ENCODE results near the gene PRSS8.

DNA sequence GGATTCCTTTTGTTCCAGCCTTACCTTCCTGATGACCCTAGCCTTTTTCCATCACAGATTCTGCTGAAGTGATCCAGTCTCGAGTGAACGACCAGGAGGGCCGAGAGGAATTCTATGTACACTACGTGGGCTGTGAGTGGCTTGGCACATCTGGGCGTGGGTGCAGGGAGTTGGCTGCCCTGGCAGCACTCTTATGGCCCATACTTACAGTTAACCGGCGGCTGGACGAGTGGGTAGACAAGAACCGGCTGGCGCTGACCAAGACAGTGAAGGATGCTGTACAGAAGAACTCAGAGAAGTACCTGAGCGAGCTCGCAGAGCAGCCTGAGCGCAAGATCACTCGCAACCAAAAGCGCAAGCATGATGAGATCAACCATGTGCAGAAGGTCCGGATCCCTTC, 15.4 kb downstream of the PRSS8 start:
- TF ChIP-seq POLR2A (IDR thresholded peaks at IDR 0.05), result no peak
- TF ChIP-seq, protein P1, sequence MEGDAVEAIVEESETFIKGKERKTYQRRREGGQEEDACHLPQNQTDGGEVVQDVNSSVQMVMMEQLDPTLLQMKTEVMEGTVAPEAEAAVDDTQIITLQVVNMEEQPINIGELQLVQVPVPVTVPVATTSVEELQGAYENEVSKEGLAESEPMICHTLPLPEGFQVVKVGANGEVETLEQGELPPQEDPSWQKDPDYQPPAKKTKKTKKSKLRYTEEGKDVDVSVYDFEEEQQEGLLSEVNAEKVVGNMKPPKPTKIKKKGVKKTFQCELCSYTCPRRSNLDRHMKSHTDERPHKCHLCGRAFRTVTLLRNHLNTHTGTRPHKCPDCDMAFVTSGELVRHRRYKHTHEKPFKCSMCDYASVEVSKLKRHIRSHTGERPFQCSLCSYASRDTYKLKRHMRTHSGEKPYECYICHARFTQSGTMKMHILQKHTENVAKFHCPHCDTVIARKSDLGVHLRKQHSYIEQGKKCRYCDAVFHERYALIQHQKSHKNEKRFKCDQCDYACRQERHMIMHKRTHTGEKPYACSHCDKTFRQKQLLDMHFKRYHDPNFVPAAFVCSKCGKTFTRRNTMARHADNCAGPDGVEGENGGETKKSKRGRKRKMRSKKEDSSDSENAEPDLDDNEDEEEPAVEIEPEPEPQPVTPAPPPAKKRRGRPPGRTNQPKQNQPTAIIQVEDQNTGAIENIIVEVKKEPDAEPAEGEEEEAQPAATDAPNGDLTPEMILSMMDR (IDR thresholded peaks at IDR 0.05), result no peak
- TF ChIP-seq POLR2AphosphoS5 (IDR thresholded peaks at IDR 0.05; ENCODE audit: insufficient read depth in 1 of 2, low read depth in 1 of 2), result no peak

Data from vagina (tissue), 2 donors.